H1 (cell line): ENCODE data around the gene ORMDL3. TPM values are rescaled to one million over a fixed set of nuclear protein-coding genes. Genes with fewer than 3 reads are reported as not detected.

Experiments
- CBX5 ChIP-seq: fragments of 300-800, 300-1000 bp; sonication (generic); IDR thresholded peaks from 2 replicates; pipeline ENCODE4 v1.7.1; 2016; ENCODE audit warnings: antibody characterized with exemption, low read length, low read depth
- polyA plus RNA-seq, 7 experiments: library from polyadenylated mRNA; depleted of rRNA in 3 of 7; stranded (reverse) in 5 of 7; unstranded in 2 of 7; fragments of >200 nt in 5 of 7; fragments of 200-250 nt in 2 of 7; gene quantifications; 1 replicate in 5 of 7; 2 replicates in 1 of 7; 4 replicates in 1 of 7; pipeline versions ENCODE4 v1.2.1 to v1.2.3, GENCODE V29; 2011 to 2013; ENCODE audit warnings: missing spikeins in 2 of 7, mixed read lengths in 2 of 7
- total RNA-seq: library from RNA; stranded (reverse); fragmentation: NEBNext Ultra II Directional; extraction: Animal tissue kit (Norgen Biotek cat#: 25700); gene quantifications from 2 replicates; pipeline ENCODE4 v1.2.1, GENCODE V29; 2021

ORMDL3 gene
- total and polyA plus RNA-seq, 2 of the 8 experiments (the other 6 are each of a cell fraction or from before 2014, with no cell fraction given), result 50.4 to 108 TPM

GRCh38 chr17:39921323-39921722 is 6.1 kb downstream of the ORMDL3 start (continued):
- no peak for TF ChIP-seq CBX5
